Lower lobe of right lung (tissue), 2 donors: ENCODE measurements around the gene KRT72. TPM values are rescaled to one million over a fixed set of nuclear protein-coding genes. Genes with fewer than 3 reads are reported as not detected.

Experiments used
- ATAC-seq, 2 donors: fragments of 200-7000 bp; cut with Tn5 transposase; one replicate each; pipeline ENCODE4 v1.9.1; 2020 to 2022; ENCODE audit warnings: mild to moderate bottlenecking in 2 of 2, moderate library complexity in 2 of 2
- DNase-seq: peaks from one replicate; pipeline ENCODE4 v3.0.0-alpha.2; 2020
- H3K27ac ChIP-seq: fragments of 200-600 bp; one replicate; pipeline ENCODE4 v1.8.0; 2022
- H3K27me3 ChIP-seq: fragments of 200-600 bp; one replicate; pipeline ENCODE4 v1.8.0; 2022; ENCODE audit warnings: low read depth
- H3K36me3 ChIP-seq: fragments of 200-600 bp; one replicate; pipeline ENCODE4 v1.8.0; 2022; ENCODE audit warnings: mild to moderate bottlenecking
- H3K4me1 ChIP-seq: fragments of 200-600 bp; one replicate; pipeline ENCODE4 v1.8.0; 2022
- H3K4me3 ChIP-seq: fragments of 200-600 bp; one replicate; pipeline ENCODE4 v1.8.0; 2022; ENCODE audit warnings: mild to moderate bottlenecking
- H3K9me3 ChIP-seq: fragments of 200-600 bp; one replicate; pipeline ENCODE4 v1.8.0; 2022
- CTCF ChIP-seq: fragments of 200-600 bp; IDR thresholded peaks from one replicate; pipeline ENCODE4 v1.8.0; 2022; ENCODE audit warnings: antibody characterized with exemption, mild to moderate bottlenecking
- intact Hi-C: fragments of 100-400 bp; cut with DNase I; formaldehyde crosslinking; loops from one replicate; pipeline ENCODE4 v1.11.0; 2022
- total RNA-seq: library from RNA; stranded (reverse); fragmentation: NEBNext Ultra II Directional; extraction: Animal tissue kit (Norgen Biotek cat#: 25700); gene quantifications from one replicate; pipeline ENCODE4 v1.2.1, GENCODE V29; 2021
- donor health status: DM: no; HTN: yes; CAD: no; lungs with severe emphysema.

KRT72 gene
- total RNA-seq, 1 donor from 2014 or later = not detected

GRCh38 chr12:52542157-52542556, 59.1 kb downstream of the KRT72 start:
- Histone ChIP-seq H3K27ac (no peak overlapping the region), H3K4me1 (peaks cover 4% of the 10 kb centered on the region), H3K9me3 (no peaks in the 10 kb centered on the region), H3K27me3 (peaks cover 3% of the 10 kb centered on the region), H3K4me3 (no peak overlapping the region), H3K36me3 (no peaks in the 10 kb centered on the region)
- DNase-seq (no peak), ATAC-seq (no peak)
- no peak for TF ChIP-seq CTCF
- intact Hi-C loops = no loop called here

- Histone ChIP-seq H3K36me3 (no peaks in the 10 kb centered on the region), H3K4me3 (no peak overlapping the region), H3K9me3 (no peaks in the 10 kb centered on the region), H3K4me1 (peaks cover 4% of the 10 kb centered on the region), H3K27ac (no peak overlapping the region), H3K27me3 (peaks cover 3% of the 10 kb centered on the region)
- ATAC-seq (no peak), DNase-seq (no peak)
- TF ChIP-seq CTCF = no peak
- intact Hi-C loops = no loop called here
These were observed 59.6 kb downstream of the KRT72 start for GRCh38 chr12:52541709-52542108.

GRCh38 chr12:52540531-52540930, 60.7 kb downstream of the KRT72 start:
- H3K27ac ChIP-seq = no peak overlapping the region
- no peaks in the 10 kb centered on the region for H3K27me3 ChIP-seq
- TF ChIP-seq CTCF = no peak
- no peak overlapping the region for H3K4me3 ChIP-seq
- peaks cover 4% of the 10 kb centered on the region for H3K4me1 ChIP-seq
- H3K9me3 ChIP-seq = no peaks in the 10 kb centered on the region
- intact Hi-C loops = no loop called here
- H3K36me3 ChIP-seq = no peaks in the 10 kb centered on the region
- no peak for ATAC-seq
- no peak for DNase-seq

- DNase-seq = no peak
- intact Hi-C loops = no loop called here
These were observed 61.5 kb downstream of the KRT72 start for GRCh38 chr12:52539821-52540173.

GRCh38 chr12:52539083-52539820, 62.0 kb downstream of the KRT72 start:
- no peak overlapping the region for H3K27ac ChIP-seq
- DNase-seq (no peak), ATAC-seq (no peak)
- no peak overlapping the region for H3K4me3 ChIP-seq
- peaks cover 4% of the 10 kb centered on the region for H3K4me1 ChIP-seq
- TF ChIP-seq CTCF = no peak
- H3K9me3 ChIP-seq = no peaks in the 10 kb centered on the region
- H3K27me3 ChIP-seq = no peaks in the 10 kb centered on the region
- H3K36me3 ChIP-seq = no peaks in the 10 kb centered on the region
- intact Hi-C loops = no loop called here

More at GRCh38 chr12:52539821-52540173, 61.5 kb downstream of the KRT72 start:
- no peak overlapping the region for H3K4me3 ChIP-seq
- ATAC-seq = no peak
- H3K4me1 ChIP-seq = peaks cover 4% of the 10 kb centered on the region
- TF ChIP-seq CTCF = no peak
- H3K27me3 ChIP-seq = no peaks in the 10 kb centered on the region
- H3K9me3 ChIP-seq = no peaks in the 10 kb centered on the region
- no peak overlapping the region for H3K27ac ChIP-seq
- no peaks in the 10 kb centered on the region for H3K36me3 ChIP-seq
